ENCODE measurements around the gene KCNMA1.

Gene KCNMA1

GRCh38 chr10:77244286-77244685, 393.3 kb downstream of the KCNMA1 start:
- no peak for DNase-seq (ENCODE audit: low read depth in 2 of 2)

- DNase-seq (ENCODE audit: low read depth in 2 of 2), result no peak
These were observed 396.3 kb downstream of the KCNMA1 start for GRCh38 chr10:77241350-77241725.

- no peak for DNase-seq (ENCODE audit: low read depth in 2 of 2)
These were observed 396.8 kb downstream of the KCNMA1 start for GRCh38 chr10:77240706-77241349.

GRCh38 chr10:77240041-77240652, 397.5 kb downstream of the KCNMA1 start:
- DNase-seq (ENCODE audit: low read depth in 2 of 2), result no peak

GRCh38 chr10:77237120-77237519, 400.5 kb downstream of the KCNMA1 start:
- DNase-seq (ENCODE audit: low read depth in 2 of 2), result no peak

GRCh38 chr10:77236700-77237099, 400.9 kb downstream of the KCNMA1 start:
- no peak for DNase-seq (ENCODE audit: low read depth in 2 of 2)

- DNase-seq (ENCODE audit: low read depth in 2 of 2), result no peak
These were observed 401.6 kb downstream of the KCNMA1 start for GRCh38 chr10:77236029-77236428.

GRCh38 chr10:77234599-77234998, 403.0 kb downstream of the KCNMA1 start:
- no peak for DNase-seq (ENCODE audit: low read depth in 2 of 2)

- DNase-seq (ENCODE audit: low read depth in 2 of 2), result no peak
These were observed 404.1 kb downstream of the KCNMA1 start for GRCh38 chr10:77233466-77233865.

- DNase-seq (ENCODE audit: low read depth in 2 of 2), result no peak
These were observed 405.6 kb downstream of the KCNMA1 start for GRCh38 chr10:77231884-77232610.

GRCh38 chr10:77231375-77231774, 406.2 kb downstream of the KCNMA1 start:
- DNase-seq (ENCODE audit: low read depth in 2 of 2), result no peak

- no peak for DNase-seq (ENCODE audit: low read depth in 2 of 2)
These were observed 407.4 kb downstream of the KCNMA1 start for GRCh38 chr10:77230194-77230593.

GRCh38 chr10:77229704-77230103, 407.9 kb downstream of the KCNMA1 start:
- no peak for DNase-seq (ENCODE audit: low read depth in 2 of 2)

- DNase-seq (ENCODE audit: low read depth in 2 of 2), result no peak
These were observed 409.0 kb downstream of the KCNMA1 start for GRCh38 chr10:77228559-77228958.

GRCh38 chr10:77226853-77227565, 410.6 kb downstream of the KCNMA1 start:
- DNase-seq (ENCODE audit: low read depth in 2 of 2), result no peak

- no peak for DNase-seq (ENCODE audit: low read depth in 2 of 2)
These were observed 411.2 kb downstream of the KCNMA1 start for GRCh38 chr10:77226452-77226851.

GRCh38 chr10:77226020-77226419, 411.6 kb downstream of the KCNMA1 start:
- DNase-seq (ENCODE audit: low read depth in 2 of 2), result no peak

- DNase-seq (ENCODE audit: low read depth in 2 of 2), result no peak
These were observed 413.8 kb downstream of the KCNMA1 start for GRCh38 chr10:77223526-77224460.

- no peak for DNase-seq (ENCODE audit: low read depth in 2 of 2)
These were observed 417.5 kb downstream of the KCNMA1 start for GRCh38 chr10:77220150-77220549.

GRCh38 chr10:77219046-77219445, 418.6 kb downstream of the KCNMA1 start:
- DNase-seq (ENCODE audit: low read depth in 2 of 2), result no peak

GRCh38 chr10:77214799-77215198, 422.8 kb downstream of the KCNMA1 start:
- no peak for DNase-seq (ENCODE audit: low read depth in 2 of 2)

All from stimulated activated CD4-positive, alpha-beta T cell treated with anti-CD3 and anti-CD28 coated beads, Interleukin-1b, Interleukin-23, amount 100 ng/mL, for 1 hour (primary cell).